A673 (cell line): ENCODE data around the gene ELL. TPM values are rescaled to one million over a fixed set of nuclear protein-coding genes. Genes with fewer than 3 reads are reported as not detected.
A peak's percentile ranks its signal among the peaks of the same experiment; 100 is the strongest.

ENCODE experiments used
- BruUV-seq: library from RNA; stranded (reverse); fragments of 400-500 nt; replicated peaks from 2 replicates; lab custom pipeline; 2021; lab: Mats Ljungman, UMichigan
- CTCF ChIA-PET: fragments of 300-600 bp; sonication (Branson Sonifier 250); formaldehyde crosslinking; loops from one replicate; lab custom pipeline; 2022; ENCODE audit warnings: antibody characterized with exemption; lab: Charles Lee
- POLR2A ChIA-PET: fragments of 300-600 bp; sonication (Branson Sonifier 250); formaldehyde crosslinking; loops from one replicate; lab custom pipeline; 2022; ENCODE audit warnings: antibody characterized with exemption; ENCODE audit not compliant: low non-redundant PET; lab: Charles Lee
- DNase-seq: peaks from one replicate; pipeline ENCODE4 v3.0.0-alpha.2; 2015; ENCODE audit warnings: low spot score
- H3K27ac ChIP-seq: fragments of 200-600 bp; sonication (generic); 2 replicates; pipeline ENCODE4 v1.5.1; 2016; ENCODE audit warnings: mixed run types, low read depth, mild to moderate bottlenecking, mixed read lengths, antibody characterized with exemption, low read length; ENCODE audit not compliant: poor library complexity, severe bottlenecking
- H3K27me3 ChIP-seq: fragments of 200-600 bp; sonication (generic); replicated peaks from 2 replicates; pipeline ENCODE4 v1.6.1; 2017; ENCODE audit warnings: mixed run types, low read depth, mild to moderate bottlenecking, mixed read lengths, antibody characterized with exemption, low read length; ENCODE audit not compliant: insufficient read depth, poor library complexity
- H3K36me3 ChIP-seq: fragments of 200-600 bp; sonication (generic); 2 replicates; pipeline ENCODE4 v1.6.1; 2016; ENCODE audit warnings: mixed run types, mild to moderate bottlenecking, mixed read lengths, antibody characterized with exemption, low read length; ENCODE audit not compliant: insufficient read depth, poor library complexity, severe bottlenecking
- H3K4me1 ChIP-seq: fragments of 200-600 bp; sonication (generic); 2 replicates; pipeline ENCODE4 v1.6.1; 2017; ENCODE audit warnings: mixed run types, mild to moderate bottlenecking, mixed read lengths, antibody characterized with exemption, low read length; ENCODE audit not compliant: insufficient read depth, poor library complexity, severe bottlenecking
- H3K4me3 ChIP-seq: fragments of 200-600 bp; sonication (generic); 2 replicates; pipeline ENCODE4 v1.5.1; 2016; ENCODE audit warnings: low read depth, mixed run types, mild to moderate bottlenecking, mixed read lengths, low read length; ENCODE audit not compliant: poor library complexity, severe bottlenecking
- H3K9me3 ChIP-seq: fragments of 200-600 bp; sonication (generic); 2 replicates; pipeline ENCODE4 v1.6.1; 2016; ENCODE audit warnings: mixed run types, low read depth, mild to moderate bottlenecking, mixed read lengths, antibody characterized with exemption, low read length; ENCODE audit not compliant: poor library complexity, severe bottlenecking
- CTCF ChIP-seq: fragments of 300-800, 200-600 bp; sonication (generic); conservative IDR thresholded peaks from 2 replicates; pipeline ENCODE4 v1.5.1; 2017; ENCODE audit warnings: low read depth, mild to moderate bottlenecking, antibody characterized with exemption, low read length, moderate library complexity, mixed read lengths
- EZH2 ChIP-seq: fragments of 200-600 bp; sonication (generic); IDR thresholded peaks from 2 replicates; pipeline ENCODE4 v1.6.1; 2017; ENCODE audit warnings: borderline replicate concordance, low read depth, mild to moderate bottlenecking, mixed read lengths, antibody characterized with exemption, low read length; ENCODE audit not compliant: poor library complexity, severe bottlenecking
- intact Hi-C: fragments of 100-400 bp; cut with micrococcal nuclease; formaldehyde crosslinking; loops from one replicate; pipeline ENCODE4 v1.10.0; 2022; ENCODE audit not compliant: unreplicated experiment
- total RNA-seq: library from RNA; stranded (reverse); gene quantifications from 2 replicates; pipeline ENCODE4 v1.2.3, GENCODE V29; 2021

The ELL gene
- total RNA-seq, 1 experiment from 2014 or later = 16.4 TPM

- ChIA-PET POLR2A (no interaction called here), CTCF (interaction anchor here (0.5 to 0.7 kb wide), 3 partner anchors 147 to 514 kb away, joined by 3 to 4 read pairs (median 3); no protein-coding TSS in a partner anchor)
- Histone ChIP-seq H3K36me3 (peaks cover 10% of the 10 kb centered on the region), H3K9me3 (no peaks in the 10 kb centered on the region), H3K27me3 (no peaks in the 10 kb centered on the region), H3K4me1 (peaks cover 89% of the 10 kb centered on the region), H3K4me3 (no peak overlapping the region), H3K27ac (peak overlapping the region; percentile 56)
- intact Hi-C loops = no loop called here
- peak; percentile 51 for DNase-seq
- peak; percentile 13; the same call in 1 of the 2 replicates for TF ChIP-seq CTCF
- TF ChIP-seq EZH2 = no peak
- no TSS peak for BruUV-seq
Measured at GRCh38 chr19:18425515-18426415, 96.1 kb downstream of the ELL start.

- no TSS peak for BruUV-seq
- H3K27me3 ChIP-seq = no peaks in the 10 kb centered on the region
- TF ChIP-seq EZH2 (no peak), CTCF (no peak)
- no peak overlapping the region for H3K4me3 ChIP-seq
- intact Hi-C loops = no loop called here
- no peaks in the 10 kb centered on the region for H3K9me3 ChIP-seq
- peaks cover 5% of the 10 kb centered on the region for H3K36me3 ChIP-seq
- DNase-seq = no peak
- POLR2A ChIA-PET = no interaction called here
- H3K4me1 ChIP-seq = peaks cover 83% of the 10 kb centered on the region
- H3K27ac ChIP-seq = no peak overlapping the region
- CTCF ChIA-PET = interaction anchor here (0.5 to 0.6 kb wide), 2 partner anchors 146 to 216 kb away, joined by 3 to 4 read pairs; no protein-coding TSS in a partner anchor
Measured at GRCh38 chr19:18424890-18425514, 96.9 kb downstream of the ELL start.

GRCh38 chr19:18424122-18424889 is 97.6 kb downstream of the ELL start:
- no peak for DNase-seq
- H3K4me1 ChIP-seq = peaks cover 76% of the 10 kb centered on the region
- CTCF ChIA-PET = no interaction called here
- TF ChIP-seq CTCF (no peak), EZH2 (no peak)
- H3K27me3 ChIP-seq = no peaks in the 10 kb centered on the region
- peak overlapping the region; percentile 99 for H3K27ac ChIP-seq
- BruUV-seq = no TSS peak
- H3K36me3 ChIP-seq = peaks cover 5% of the 10 kb centered on the region
- H3K4me3 ChIP-seq = no peak overlapping the region
- no peaks in the 10 kb centered on the region for H3K9me3 ChIP-seq
- POLR2A ChIA-PET = no interaction called here
- intact Hi-C loops = no loop called here
